NOMO-1 treated with dmso at 0.1 percent for 144 hours (cell line): Measurements from ENCODE around the gene FAM228B.
"Not testable (repeated sequence)": the region's sequence is repeated elsewhere in the genome, so short reads cannot be mapped to it uniquely, and the experiment has no call there.

Experiments
- DNase-seq: peaks from one replicate; lab custom pipeline; 2025; ENCODE audit not compliant: unreplicated experiment; lab: John Stamatoyannopoulos, UW

Gene FAM228B

DNA sequence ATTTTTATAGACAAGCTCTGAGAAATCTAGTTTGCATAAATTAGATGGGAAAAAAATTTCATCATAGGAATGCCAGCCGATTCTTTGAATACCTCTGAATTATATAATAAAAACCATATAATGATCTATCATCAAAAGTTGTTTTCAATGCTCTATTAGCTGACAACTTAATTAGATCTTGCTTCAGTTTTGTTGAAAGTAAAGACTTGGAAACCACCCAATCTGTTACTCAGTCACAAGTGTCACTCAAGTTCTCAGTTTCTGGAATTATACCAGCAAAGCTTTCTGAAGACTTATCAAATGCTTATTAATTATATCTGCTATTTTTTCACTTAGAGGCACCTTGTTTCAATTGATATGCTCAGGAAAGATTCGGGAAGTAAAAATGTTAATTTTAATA, 21.3 kb upstream of the FAM228B start:
- DNase-seq: no peak

DNA sequence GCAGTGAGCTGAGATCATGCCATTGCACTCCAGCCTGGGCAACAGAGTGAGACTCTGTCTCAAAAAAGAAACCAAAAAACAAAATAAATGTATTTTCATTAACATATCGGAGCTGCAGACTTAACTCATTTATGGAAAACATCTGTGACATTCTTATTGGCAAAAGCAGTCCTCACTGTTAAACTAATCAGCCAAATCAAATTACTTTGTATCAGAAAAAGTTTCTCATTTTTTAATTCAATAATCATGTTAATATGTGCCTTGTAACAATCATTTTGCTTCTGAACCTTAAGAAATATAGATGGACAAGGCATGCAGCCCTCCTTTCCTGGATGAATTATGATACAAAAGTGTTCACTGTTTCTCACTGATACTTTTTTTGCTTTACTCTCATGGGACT, 20.6 kb upstream of the FAM228B start:
- DNase-seq: no peak

DNA sequence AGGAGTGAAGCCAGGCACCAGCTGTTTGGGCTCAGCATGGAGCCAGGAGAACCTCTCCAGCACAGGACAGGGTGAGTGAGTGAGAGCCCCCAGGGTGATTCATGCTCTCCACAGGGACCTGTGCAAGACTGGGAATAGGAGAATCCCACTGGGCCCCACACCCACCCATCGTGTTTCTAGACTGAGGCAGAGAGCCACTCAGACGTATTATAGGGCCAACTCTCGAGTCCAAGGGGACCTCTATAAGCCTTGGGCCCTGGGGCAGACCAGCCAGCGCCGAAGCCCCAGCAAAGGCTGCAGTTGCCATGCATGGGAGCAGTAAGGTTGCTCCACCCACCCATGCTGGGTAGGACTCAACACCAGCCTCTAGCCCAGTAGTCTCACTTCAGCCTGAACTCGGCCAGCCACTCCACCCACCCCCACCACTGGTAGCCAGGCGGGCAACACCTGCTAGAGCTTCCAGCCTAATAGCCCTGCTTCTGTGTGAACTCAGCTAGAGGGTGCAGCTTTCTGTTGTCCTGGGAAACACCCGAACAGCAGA, 19.1 kb upstream of the FAM228B start:
- DNase-seq: no peak

DNA sequence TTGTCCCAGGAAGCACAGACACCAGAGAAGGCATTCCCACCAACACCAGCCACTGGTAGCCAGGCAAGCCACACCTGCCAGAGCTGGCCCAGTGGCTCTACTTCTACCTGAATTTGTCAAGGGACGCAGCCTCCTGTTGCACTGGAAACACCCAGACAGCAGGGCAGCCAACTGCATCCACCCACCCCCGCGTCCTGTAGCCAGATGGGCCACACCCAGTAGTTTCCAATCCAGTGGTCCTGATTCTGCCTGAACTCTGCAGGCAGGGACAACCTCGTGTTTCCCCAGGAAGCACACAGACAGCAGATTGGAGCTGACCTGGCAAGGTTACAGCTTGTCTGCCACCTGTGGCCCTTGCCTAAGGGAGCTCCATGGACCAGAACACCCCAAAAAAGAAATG, 18.4 kb upstream of the FAM228B start:
- DNase-seq: no peak

DNA sequence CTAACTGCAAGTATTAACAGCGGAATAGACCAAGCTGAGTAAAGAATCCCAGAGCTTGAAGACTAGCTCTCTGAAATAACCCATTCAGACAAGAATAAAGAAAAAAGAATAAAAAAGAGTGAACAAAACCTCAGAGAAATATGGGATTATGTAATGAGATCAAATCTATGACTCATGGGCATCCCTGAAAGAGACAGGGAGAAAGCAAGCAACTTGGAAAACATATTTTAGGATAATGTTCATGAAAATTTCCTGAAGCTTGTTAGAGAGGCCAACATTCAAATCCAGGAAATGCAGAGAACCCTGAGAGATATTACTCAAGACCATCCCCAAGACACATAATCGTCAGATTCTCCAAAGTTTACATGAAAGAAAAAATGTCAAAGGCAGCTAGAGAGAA, 17.5 kb upstream of the FAM228B start:
- no peak for DNase-seq

DNA sequence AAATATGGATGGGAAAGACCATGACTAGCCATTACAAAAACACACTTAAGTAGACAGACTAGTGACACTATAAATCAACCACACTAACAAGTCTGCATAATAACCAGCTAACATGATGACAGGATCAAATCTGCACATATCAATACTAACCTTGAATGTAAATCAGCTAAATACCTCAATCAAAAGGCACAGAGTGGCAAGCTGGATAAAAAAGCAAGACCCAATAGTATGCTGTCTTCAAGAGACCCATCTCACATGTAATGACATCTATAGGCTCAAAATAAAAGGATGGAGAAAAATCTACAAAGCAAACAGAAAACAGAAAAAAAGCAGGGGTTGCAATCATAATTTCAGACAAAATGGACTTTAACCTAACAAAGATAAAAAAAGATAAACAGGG, 16.5 kb upstream of the FAM228B start:
- DNase-seq: no peak

DNA sequence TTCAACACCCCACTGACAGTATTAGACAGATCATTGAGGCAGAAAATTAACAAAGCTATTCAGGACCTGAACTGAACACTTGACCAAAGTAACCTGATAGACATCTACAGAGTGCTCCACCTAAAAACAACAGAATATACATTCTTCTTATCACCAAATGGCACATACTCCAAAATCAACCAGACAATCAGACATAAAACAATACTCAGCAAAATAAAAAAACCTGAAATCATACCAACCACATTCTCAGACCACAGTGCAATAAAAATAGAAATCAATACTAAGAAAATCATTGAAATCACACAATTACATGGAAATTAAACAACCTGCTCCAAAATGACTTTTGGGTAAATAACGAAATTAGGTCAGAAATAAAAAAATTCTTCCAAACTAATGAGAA, 15.9 kb upstream of the FAM228B start:
- no peak for DNase-seq

DNA sequence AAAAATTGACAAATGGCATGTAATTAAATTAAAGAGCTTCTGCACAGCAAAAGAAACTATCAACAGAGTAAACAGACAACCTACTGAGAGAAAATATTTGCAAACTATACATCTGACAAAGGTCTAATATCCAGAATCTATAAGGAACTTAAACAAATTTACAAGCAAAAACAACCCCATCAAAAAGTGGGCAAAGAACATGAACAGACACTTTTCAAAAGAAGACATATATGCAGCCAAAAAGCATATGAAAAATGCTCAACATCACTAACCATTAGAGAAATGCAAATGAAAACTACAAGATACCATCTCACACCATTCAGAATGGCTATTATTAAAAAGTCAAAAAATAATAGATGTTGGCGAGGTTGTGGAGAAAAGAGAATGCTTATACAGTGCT, 13.8 kb upstream of the FAM228B start:
- DNase-seq: not testable (repeated sequence)

DNA sequence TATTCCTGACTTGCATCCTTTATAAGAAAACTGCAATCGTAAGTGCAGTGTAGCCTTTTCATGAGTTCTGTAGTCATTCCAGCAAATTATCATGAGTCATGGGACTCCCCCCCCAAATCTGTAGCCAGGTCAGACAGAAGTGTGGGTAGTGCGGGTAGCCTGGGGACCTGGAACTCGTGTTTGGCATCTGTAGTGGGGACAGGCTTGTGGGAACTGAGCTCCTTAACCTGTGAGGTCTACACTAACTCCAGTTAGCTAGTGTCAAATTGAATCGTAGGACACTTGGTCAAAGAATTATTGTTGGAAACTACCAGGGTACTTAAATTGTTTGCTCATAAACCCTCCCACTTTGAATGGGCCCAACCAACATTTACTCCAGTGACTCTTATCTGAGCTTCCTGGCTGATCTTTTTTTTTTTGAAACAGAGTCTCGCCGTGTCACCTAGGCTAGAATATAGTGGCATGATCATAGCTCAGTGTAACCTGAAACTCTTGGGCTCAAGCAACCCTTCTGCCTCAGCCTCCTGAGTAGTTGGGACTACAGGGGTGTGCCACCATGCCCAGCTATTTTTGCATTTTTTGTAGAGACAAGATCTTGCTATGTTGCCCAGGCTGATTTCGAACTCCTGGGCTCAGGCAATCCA, 12.5 kb upstream of the FAM228B start:
- DNase-seq: no peak

DNA sequence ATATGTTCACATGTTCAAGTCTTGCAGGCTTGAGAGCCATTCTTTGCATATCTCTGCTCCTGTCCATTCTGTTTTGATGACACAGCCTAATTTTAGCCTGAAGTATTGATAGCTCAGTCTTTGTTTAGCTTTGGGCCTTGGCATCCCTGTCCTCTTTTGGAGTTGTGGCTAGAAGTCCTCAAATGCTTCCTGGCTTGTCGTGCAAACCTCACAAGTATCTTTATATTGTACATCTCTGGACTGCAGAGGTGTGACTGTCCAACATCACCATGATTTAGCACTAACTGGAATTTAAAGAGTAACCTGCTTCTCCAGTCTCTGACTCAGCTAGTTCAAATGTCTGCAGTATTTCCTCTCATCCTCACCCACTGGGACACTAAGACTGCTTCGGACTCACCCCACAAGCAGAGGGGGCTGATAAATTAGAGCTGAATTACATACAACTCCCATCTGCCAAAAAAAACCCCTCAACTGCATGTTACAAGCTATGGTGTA, 11.8 kb upstream of the FAM228B start:
- DNase-seq: no peak

DNA sequence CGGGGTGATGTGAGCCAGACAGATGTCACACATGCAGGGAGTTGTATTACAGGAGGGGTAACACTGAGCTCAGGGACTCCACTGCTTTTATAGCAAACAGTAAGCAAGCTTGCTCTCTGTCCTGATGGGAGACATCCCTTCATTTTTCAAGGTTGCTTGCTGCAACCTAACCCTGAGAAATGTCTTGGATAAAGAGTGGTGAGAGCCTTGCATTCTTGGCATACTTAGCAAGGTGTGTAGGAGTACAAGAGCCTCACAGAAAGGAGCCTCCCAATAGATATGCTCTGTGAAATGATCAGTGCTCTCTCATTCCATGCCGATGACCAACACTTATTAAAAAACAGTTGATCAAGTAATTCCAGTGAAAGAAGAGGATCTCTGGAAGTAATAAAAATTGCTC, 8.2 kb upstream of the FAM228B start:
- no peak for DNase-seq

DNA sequence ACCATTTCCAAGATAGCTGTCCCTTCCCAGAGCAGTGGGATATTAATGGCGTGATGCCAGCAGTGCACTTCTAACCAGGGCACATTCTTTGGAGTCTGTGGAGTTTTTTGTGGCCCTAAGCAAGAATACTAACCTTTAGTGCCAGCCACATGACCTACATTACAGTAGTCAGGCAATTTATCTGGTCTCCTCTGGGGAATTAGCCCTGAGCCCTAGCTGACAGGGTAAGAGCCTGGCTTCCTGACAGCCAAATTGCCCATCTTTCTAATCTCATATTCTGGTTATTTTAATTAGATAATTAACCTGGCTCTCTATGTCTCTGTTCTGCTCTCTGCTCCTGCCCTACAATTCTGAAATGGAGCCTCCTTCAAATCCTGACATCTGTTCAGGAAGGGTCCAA, 5.4 kb upstream of the FAM228B start:
- DNase-seq: no peak

DNA sequence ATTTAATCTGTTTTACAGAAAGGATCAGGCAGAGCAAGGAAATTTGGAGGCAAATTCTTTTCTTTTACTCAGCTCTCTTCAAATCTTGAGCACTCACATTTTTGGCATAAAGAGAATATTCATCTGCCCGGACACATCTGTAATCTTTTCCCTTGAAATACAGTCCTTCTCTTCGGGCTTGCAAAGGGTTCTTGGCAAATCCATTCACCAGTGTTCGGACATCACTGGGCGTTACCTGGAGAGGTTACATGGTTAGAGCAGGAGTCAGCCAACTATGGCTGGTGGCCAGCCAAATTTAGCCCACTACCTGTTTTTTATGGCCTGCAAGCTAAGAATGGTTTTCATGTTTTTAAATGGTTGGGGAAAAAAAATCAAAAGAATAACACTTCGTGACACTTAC, 2.2 kb upstream of the FAM228B start:
- no peak for DNase-seq

DNA sequence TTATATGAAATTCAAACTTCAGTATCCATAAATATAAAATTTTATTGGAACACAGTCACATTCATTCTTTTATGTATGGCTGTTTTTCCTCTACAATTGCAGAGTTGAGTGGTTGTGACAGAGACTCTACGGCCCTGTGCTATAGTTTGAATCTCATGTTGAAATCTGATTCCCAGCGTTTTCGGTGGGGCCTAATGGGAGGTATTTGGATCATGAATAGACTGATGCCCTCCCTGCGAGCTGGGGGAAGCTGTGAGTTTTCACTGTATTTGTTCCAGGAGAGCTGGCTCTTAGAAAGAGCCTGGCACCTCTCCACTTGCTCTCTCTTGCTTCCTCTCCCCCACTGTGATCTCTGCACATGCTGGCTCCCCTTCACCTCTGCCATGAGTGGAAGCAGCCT, 1.8 kb upstream of the FAM228B start:
- no peak for DNase-seq

DNA sequence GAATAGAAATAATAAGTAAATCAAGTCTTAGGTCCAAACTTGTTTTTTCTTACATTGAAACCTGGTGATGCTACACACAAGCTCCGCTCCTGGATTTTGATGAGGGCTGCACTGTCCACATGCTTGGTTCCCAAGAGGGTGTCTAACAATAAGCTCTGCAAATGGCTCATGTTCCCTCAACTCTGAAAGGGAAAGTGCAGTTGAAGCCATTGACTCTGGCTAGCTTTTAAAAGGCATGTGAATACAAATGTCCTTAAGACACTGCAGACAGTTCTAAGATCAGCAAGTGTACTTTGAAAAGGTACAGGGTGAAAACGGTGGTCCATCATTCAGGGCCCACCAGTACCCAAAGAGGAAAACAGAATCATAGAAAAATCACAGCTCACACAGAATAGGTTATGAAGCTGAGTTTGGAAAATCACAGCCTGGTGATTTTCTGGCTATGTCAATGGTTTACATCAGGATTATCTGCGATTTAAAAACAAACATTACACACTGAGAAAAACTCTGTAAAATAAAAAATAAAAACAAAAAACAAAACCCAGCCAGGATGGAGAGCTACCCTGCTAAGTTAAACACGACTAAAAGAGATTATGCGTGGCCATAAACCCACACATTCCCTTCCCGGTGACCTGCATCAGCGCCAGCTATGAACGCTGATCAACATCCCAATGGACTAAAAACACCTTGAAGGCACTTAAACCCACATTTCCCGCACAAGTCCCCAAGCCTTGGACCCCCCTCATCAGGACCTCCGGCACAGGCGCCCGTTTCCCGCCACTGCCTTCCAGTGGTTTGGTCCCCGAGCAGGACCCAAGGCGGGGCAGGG, 689 bp upstream of the FAM228B start:
- DNase-seq: no peak

DNA sequence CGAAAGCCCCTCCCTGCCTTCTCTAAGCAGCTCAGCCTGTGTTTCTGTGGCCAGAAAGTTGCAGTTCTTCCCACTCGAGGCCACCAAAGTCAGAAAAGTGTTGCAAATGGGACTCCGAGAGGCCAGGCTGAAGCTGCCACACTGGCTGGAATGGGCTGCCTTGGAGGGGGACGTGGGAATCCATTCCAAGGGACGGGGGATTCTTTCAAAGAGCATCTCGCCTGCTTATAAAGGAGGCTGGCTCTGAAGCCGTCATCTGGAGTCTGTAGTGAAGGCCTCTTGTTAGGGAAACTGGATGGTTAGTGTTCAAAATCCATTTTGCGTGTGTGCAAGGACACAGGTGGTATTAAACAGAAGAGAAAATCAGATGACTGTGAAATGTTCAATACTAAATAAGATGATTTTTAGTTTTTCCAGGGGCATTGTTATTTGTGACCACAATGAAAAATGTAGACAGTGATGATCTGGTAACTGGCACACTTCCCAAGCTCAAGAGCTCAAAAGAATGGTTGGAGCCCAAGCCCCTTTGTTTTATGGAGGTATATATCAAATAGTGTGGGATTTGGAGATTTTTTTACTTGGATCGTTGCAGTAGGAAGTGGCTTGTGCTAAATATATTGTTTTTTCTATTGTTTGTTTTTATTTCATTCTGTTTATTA, 782 bp downstream of the FAM228B start:
- no peak for DNase-seq

DNA sequence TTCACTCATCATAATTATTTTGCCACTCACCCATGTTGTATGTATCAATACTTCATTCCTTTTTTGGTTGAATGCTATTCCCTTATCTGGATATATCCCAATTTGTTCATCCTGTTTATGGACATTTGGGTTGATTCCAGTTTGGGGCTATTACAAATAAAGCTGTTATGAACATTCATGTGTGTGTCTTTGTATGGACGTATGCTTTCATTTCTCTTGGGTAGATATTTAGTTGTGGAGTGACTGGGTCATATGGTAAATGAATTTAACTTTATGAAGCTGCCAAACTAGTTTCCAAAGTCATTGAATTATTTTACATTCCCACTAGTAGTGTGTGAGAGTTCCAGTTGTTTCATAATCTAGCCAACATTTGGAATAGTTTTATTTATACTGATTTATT, 2.7 kb downstream of the FAM228B start:
- DNase-seq: no peak

DNA sequence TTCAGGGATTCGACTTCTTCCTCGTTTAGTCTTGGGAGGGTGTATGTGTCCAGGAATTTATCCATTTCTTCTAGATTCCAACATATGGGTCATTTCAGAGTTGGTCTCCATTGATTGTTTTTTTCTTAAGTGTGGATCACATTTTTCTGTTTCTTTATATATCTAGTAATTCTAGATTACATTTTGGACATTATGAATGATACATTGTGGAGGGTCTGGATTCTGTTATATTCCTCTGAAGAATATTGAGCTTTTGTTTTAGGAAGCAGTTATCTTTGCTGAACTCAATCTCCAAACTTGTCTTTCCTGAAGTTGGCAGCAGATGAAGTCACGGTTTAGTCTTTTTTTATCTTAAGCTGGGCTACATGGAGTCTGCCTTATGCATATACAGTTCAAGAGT, 9.3 kb downstream of the FAM228B start:
- DNase-seq: no peak

DNA sequence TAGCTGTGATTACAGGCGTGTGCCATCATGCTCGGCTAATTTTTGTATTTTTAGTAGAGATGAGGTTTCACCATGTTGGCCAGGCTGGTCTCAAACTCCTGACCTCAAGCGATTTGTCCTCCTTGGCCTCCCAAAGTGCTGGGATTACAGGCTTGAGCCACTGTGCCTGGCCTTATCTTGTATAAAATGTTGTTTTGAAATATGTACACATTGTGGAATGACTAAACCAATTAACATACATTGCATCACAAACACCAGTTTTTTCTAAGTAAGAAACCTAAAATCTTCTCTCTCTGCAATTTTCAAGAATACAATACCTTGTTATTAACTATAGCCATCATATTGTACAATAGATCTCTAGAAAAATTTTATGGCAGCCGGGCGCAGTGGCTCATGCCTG, 17.0 kb downstream of the FAM228B start:
- not testable (repeated sequence) for DNase-seq

DNA sequence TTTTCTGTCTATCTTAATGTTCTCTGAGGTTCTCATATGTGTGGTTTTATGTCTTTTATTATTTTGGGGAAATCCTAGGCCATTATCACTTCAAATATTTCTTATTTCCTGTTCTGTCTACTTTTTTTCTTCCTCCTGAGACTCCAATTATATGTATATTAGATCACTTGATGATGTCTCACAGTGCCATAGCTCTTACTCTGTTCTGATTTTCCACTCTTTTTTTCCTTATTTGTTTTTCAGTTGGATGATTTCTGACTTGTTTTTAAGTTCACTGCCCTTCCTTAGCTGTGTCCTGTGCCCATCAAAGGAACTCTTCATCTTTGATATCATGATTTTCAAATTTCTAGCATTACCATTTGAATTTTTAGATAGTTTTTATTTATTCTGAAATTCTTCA, 24.1 kb downstream of the FAM228B start:
- no peak for DNase-seq

DNA sequence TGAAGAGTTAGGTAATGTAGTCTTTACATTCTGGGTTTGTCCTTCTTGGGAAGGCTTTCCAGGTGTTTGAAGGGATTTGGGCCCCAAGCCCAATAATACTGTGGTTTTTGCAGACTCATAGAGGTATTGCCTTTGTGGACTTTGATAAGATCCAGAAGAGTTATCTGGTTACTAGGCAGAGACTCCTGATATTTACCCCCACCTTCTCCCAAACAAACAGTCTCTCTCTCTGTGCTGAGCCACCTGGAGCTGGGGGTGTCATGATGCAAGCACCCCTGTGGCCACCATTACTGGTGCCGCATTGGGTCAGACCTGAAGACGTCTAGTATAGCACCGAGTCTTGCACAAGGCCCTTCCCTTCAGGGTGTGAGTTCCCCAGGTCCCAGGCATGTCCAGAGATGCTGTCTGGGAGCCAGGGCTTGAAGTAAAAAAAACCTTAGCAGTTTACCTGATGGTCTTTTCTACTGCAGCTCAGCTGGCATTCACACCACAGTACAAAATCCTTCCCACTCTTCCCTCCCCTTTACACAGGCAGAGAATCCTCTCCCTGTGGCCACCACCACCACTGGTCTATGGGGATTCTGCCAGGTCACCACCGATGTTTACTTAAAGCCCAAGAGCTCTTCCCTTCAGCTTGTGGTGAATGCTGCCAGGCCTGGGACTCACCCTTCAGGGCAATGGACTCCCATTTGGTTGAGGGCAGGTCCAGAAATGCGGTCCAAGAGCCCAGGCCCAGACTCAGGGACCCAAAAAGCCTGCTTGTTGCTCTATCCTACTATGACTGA, 29.3 kb downstream of the FAM228B start:
- no peak for DNase-seq
